Adrenal gland (tissue), 12 donors: ENCODE measurements around the gene NPY5R. TPM values are rescaled to one million over a fixed set of nuclear protein-coding genes. Genes with fewer than 3 reads are reported as not detected.

ENCODE experiments used
- DNase-seq, 7 donors: peaks; one replicate each; pipeline ENCODE4 v3.0.0-alpha.2; 2019 to 2020
- H3K27ac ChIP-seq, 5 donors: fragments of 200-600 bp; sonication (generic) in 4 of 5; 1 replicate in 3 of 5; 2 replicates in 2 of 5; pipeline versions ENCODE4 v1.5.1 to v1.8.0; 2016 to 2020; ENCODE audit warnings: mild to moderate bottlenecking in 1 of 5
- H3K27me3 ChIP-seq: fragments of 200-600 bp; 2 replicates; pipeline ENCODE4 v1.8.0; 2021
- H3K36me3 ChIP-seq, 2 donors: fragments of 200-600 bp; replicated peaks in 1 of 2; 1 replicate in 1 of 2; 2 replicates in 1 of 2; pipeline versions ENCODE4 v1.5.1 to v1.8.0; 2018 to 2022
- H3K4me1 ChIP-seq, 2 donors: fragments of 200-600 bp; replicated peaks in 1 of 2; 1 replicate in 1 of 2; 2 replicates in 1 of 2; pipeline versions ENCODE4 v1.5.1 to v1.8.0; 2018 to 2021
- H3K4me3 ChIP-seq, 4 donors: fragments of 200-600 bp; sonication (generic) in 3 of 4; one replicate each; pipeline ENCODE4 v1.5.1; 2016 to 2018
- H3K9me3 ChIP-seq, 3 donors: fragments of 200-600 bp; sonication (generic) in 1 of 3; replicated peaks in 1 of 3; 1 replicate in 2 of 3; 2 replicates in 1 of 3; pipeline versions ENCODE4 v1.5.1 to v1.8.0; 2016 to 2021
- CTCF ChIP-seq, 6 experiments: fragments of 450-650 bp in 4 of 6; fragments of 200-600 bp in 2 of 6; sonication (generic) in 1 of 6; IDR thresholded peaks; 1 replicate in 5 of 6; 2 replicates in 1 of 6; pipeline versions ENCODE4 v1.5.1 to v1.8.0; 2016 to 2021; ENCODE audit warnings: antibody characterized with exemption in 6 of 6, mild to moderate bottlenecking in 2 of 6, moderate library complexity in 1 of 6
- POLR2A ChIP-seq, 2 donors: fragments of 450-650 bp; IDR thresholded peaks; one replicate each; pipeline ENCODE4 v1.6.1; 2017; ENCODE audit warnings: antibody characterized with exemption in 2 of 2, mild to moderate bottlenecking in 2 of 2, moderate library complexity in 1 of 2
- WGBS, 4 donors: extraction: QIAGEN DNeasy Blood & Tissue Kit in 2 of 4; methylation state at CpG; one replicate each; pipeline versions ENCODE4 v1.1.5 to v1.1.7; 2013 to 2017; 5-methylcytosine and 5-hydroxymethylcytosine counted together
- intact Hi-C, 2 donors: fragments of 100-400 bp; cut with DNase I; formaldehyde crosslinking; loops; one replicate each; pipeline versions ENCODE4 v1.14.1 to v1.15.0; 2022 to 2023
- polyA plus RNA-seq, 3 donors: library from polyadenylated mRNA; stranded (reverse); fragments of 200-250 nt in 2 of 3; fragments of 350-450 nt in 1 of 3; fragmentation: Illumina TruSeq in 1 of 3; extraction: RNeasy Lipid Tissue Mini Kit (QIAGEN cat#74804) in 1 of 3; gene quantifications; one replicate each; pipeline ENCODE4 v1.2.3, GENCODE V29; 2013 to 2014
- total RNA-seq, 9 donors: library from RNA; depleted of rRNA in 4 of 9; stranded (reverse); fragments of >200 nt in 4 of 9; fragments of 120-200 nt in 1 of 9; fragmentation: NEBNext Ultra II Directional in 1 of 9; extraction: Animal tissue kit (Norgen Biotek cat#: 25700) in 1 of 9; gene quantifications; one replicate each; pipeline versions ENCODE4 v1.1.0 to v1.2.4, GENCODE V29; 2013 to 2023
- donor health status: healthy with polysubstance abuse.
- donor health status: Bipolar disorder and iron deficiency.
- donor health status: DM: yes; HTN: yes; CAD: no.
- donor health status: DM: no; HTN: no; CAD: no.
- donor health status: DM: no; HTN: no; CAD: no.
- donor health status: DM: yes; HTN: yes; CAD: no.

NPY5R gene
- total and polyA plus RNA-seq, 12 donors: 1.4 to 8.1 (median 3.0) TPM

- intact Hi-C loops: no loop called here
- Histone ChIP-seq H3K36me3 (no peaks in the 10 kb centered on the region), H3K27me3 (no peaks in the 10 kb centered on the region), H3K4me1 (no peaks in the 10 kb centered on the region), H3K4me3 (no peak overlapping the region), H3K9me3 (no peaks in the 10 kb centered on the region), H3K27ac (no peak overlapping the region)
- WGBS, 4 donors: 90 to 95% (median 92%) methylated on average over 5 of the region's 5 CpGs
- DNase-seq: no peak
- TF ChIP-seq CTCF (IDR thresholded peaks at IDR 0.05) (no peak), POLR2A (IDR thresholded peaks at IDR 0.05) (no peak)
Measured at GRCh38 chr4:163372029-163372428, 28.3 kb downstream of the NPY5R start.

- Histone ChIP-seq H3K27me3 (no peaks in the 10 kb centered on the region), H3K9me3 (no peaks in the 10 kb centered on the region), H3K4me1 (no peaks in the 10 kb centered on the region), H3K27ac (no peak overlapping the region), H3K36me3 (no peaks in the 10 kb centered on the region), H3K4me3 (no peak overlapping the region)
- TF ChIP-seq POLR2A (IDR thresholded peaks at IDR 0.05) (no peak), CTCF (IDR thresholded peaks at IDR 0.05) (no peak)
- intact Hi-C loops: no loop called here
- DNase-seq: no peak
Measured at GRCh38 chr4:163378661-163379060, 35.0 kb downstream of the NPY5R start.

GRCh38 chr4:163380703-163381102 lies 37.0 kb downstream of the NPY5R start:
- no peaks in the 10 kb centered on the region for H3K4me1 ChIP-seq
- H3K27me3 ChIP-seq: no peaks in the 10 kb centered on the region
- DNase-seq: no peak
- H3K9me3 ChIP-seq: no peaks in the 10 kb centered on the region
- no peaks in the 10 kb centered on the region for H3K36me3 ChIP-seq
- TF ChIP-seq CTCF (IDR thresholded peaks at IDR 0.05) (no peak), POLR2A (IDR thresholded peaks at IDR 0.05) (no peak)
- WGBS, 4 donors: 58 to 70% (median 64%) methylated on average over 5 of the region's 5 CpGs
- H3K4me3 ChIP-seq: no peak overlapping the region
- intact Hi-C loops: no loop called here
- no peak overlapping the region for H3K27ac ChIP-seq

GRCh38 chr4:163382178-163382869 lies 38.6 kb downstream of the NPY5R start:
- intact Hi-C loops: no loop called here
- Histone ChIP-seq H3K4me1 (no peaks in the 10 kb centered on the region), H3K9me3 (no peaks in the 10 kb centered on the region), H3K36me3 (no peaks in the 10 kb centered on the region), H3K27ac (no peak overlapping the region), H3K27me3 (no peaks in the 10 kb centered on the region), H3K4me3 (no peak overlapping the region)
- DNase-seq: no peak
- no peak for TF ChIP-seq CTCF (IDR thresholded peaks at IDR 0.05)
- no peak for TF ChIP-seq POLR2A (IDR thresholded peaks at IDR 0.05)
- WGBS, 4 donors: 74 to 81% (median 77%) methylated on average over 7 of the region's 7 CpGs
